ENCODE measurements around the gene FNDC3B.

DNA sequence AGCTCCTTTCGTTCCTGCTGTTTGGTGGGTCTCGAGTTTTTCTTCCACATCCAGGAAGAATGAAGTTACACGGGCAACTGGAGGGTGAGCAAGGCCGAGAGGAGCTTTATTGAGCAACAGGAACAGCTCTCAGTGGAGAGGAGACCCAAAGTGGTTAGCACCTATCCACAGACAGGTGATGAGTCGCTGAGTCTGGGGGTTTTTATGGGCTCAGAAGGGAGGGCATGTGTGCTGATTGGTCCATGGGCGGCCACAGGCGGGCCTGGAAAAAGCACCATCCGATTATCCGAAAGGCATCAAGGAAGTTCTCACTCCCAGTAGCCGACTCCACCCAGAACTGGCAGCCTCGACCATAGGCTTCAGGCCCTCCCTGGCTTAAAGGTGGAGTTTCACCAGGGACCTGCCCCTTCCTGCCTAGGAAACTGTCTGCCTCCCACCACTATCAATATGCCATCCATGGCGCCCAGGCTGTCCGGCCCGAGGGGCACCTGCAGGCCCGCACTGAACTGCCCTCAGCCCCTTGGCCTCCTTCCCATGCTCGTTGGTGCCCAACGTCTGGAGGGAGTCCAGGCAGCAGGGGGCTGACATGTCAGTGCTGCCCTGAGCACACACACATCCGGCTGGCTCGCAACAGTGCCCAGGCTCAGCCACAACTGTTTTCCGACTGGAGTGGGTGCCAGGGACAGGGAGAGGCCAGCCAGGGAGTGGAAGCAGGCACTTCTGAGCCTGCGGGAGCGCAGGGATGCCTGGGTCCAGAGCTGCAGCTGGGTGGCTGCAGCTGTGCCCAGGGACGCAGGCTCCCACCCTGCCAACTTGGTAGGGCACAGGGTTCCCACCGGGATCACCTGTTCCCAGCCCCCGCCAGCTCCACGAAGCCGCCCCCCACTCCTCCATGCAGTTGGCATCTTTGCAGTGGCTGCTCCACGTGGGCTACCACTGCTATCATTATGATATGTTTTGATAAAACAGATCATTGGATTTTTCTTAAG, 170.2 kb downstream of the FNDC3B start:
- TF ChIP-seq, protein P1, sequence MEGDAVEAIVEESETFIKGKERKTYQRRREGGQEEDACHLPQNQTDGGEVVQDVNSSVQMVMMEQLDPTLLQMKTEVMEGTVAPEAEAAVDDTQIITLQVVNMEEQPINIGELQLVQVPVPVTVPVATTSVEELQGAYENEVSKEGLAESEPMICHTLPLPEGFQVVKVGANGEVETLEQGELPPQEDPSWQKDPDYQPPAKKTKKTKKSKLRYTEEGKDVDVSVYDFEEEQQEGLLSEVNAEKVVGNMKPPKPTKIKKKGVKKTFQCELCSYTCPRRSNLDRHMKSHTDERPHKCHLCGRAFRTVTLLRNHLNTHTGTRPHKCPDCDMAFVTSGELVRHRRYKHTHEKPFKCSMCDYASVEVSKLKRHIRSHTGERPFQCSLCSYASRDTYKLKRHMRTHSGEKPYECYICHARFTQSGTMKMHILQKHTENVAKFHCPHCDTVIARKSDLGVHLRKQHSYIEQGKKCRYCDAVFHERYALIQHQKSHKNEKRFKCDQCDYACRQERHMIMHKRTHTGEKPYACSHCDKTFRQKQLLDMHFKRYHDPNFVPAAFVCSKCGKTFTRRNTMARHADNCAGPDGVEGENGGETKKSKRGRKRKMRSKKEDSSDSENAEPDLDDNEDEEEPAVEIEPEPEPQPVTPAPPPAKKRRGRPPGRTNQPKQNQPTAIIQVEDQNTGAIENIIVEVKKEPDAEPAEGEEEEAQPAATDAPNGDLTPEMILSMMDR (IDR thresholded peaks at IDR 0.05) = no peak
- TF ChIP-seq EZH2 (IDR thresholded peaks at IDR 0.05) (no peak), EZH2phosphoT487 (IDR thresholded peaks at IDR 0.05) (no peak)

Data from neural progenitor cell (in vitro differentiated cells).